ENCODE measurements around the gene MTOR. TPM values are rescaled to one million over a fixed set of nuclear protein-coding genes. Genes with fewer than 3 reads are reported as not detected.

The MTOR gene
- total and polyA plus RNA-seq, 2 donors (not counting 1 experiment from before 2014, with no cell fraction given) = 30.7 to 50.7 TPM

- Histone ChIP-seq H3K36me3 (replicated peaks in 1 of 2; ENCODE audit: control extremely low read depth in 1 of 2, control insufficient read depth in 1 of 2, extremely low read depth in 1 of 2, insufficient read depth in 2 of 2, low read length in 1 of 2) (peaks cover 12 to 82% of the 10 kb centered on the region in 2 experiments), H4K20me1 (ENCODE audit: control insufficient read depth, insufficient read depth, low read length, poor library complexity, severe bottlenecking) (no peaks in the 10 kb centered on the region), H3K79me2 (ENCODE audit: control insufficient read depth, insufficient read depth, low read length) (no peaks in the 10 kb centered on the region), H3K4me1 (ENCODE audit: control insufficient read depth in 2 of 2, insufficient read depth in 2 of 2, low read length in 2 of 2) (no peaks in the 10 kb centered on the region), H3K9me3 (ENCODE audit: control extremely low read depth in 1 of 3, control insufficient read depth in 2 of 3, insufficient read depth in 1 of 3, low read length in 2 of 3) (no peaks in the 10 kb centered on the region), H3K27me3 (replicated peaks in 1 of 4; ENCODE audit: control extremely low read depth in 1 of 4, control insufficient read depth in 3 of 4, insufficient read depth in 4 of 4, low read length in 3 of 4) (no peaks in the 10 kb centered on the region), H2AFZ (ENCODE audit: insufficient read depth, low read depth, low read length, poor library complexity, severe bottlenecking) (no peak overlapping the region), H3K4me2 (replicated peaks; ENCODE audit: low read depth, low read length, poor library complexity, severe bottlenecking) (no peak overlapping the region), H3K27ac (ENCODE audit: low read length in 2 of 2) (no peak overlapping the region), H3K4me3 (ENCODE audit: control extremely low read depth in 1 of 5, extremely low read depth in 1 of 5, insufficient read depth in 1 of 5, low read depth in 2 of 5, low read length in 4 of 5) (no peak overlapping the region), H3K9ac (ENCODE audit: low read length) (no peak overlapping the region)
- Mint-ChIP-seq H3K27ac (no peak overlapping the region), H3K4me3 (no peak overlapping the region), H3K9me3 (ENCODE audit: insufficient read depth) (no peaks in the 10 kb centered on the region), H3K4me1 (no peaks in the 10 kb centered on the region), H3K27me3 (no peaks in the 10 kb centered on the region)
- ChIA-PET POLR2A (no interaction called here), CTCF (interaction anchor here (1.2 kb wide), 2 partner anchors 88 to 89 kb away, joined by 3 to 6 read pairs; no protein-coding TSS in a partner anchor)
- DNase-seq = no peak
- no peak for TF ChIP-seq CTCF (IDR thresholded peaks at IDR 0.05)
- no CpG with 5 or more reads among the region's 5 CpGs for WGBS (ENCODE audit: insufficient coverage)
- no peak for ATAC-seq (ENCODE audit: low read depth)
- intact Hi-C loops (cut with micrococcal nuclease) = no loop called here
Observed at GRCh38 chr1:11125931-11126330, 136.4 kb downstream of the MTOR start.

- no peaks in the 10 kb centered on the region for H3K4me1 ChIP-seq (ENCODE audit: control insufficient read depth in 2 of 2, insufficient read depth in 2 of 2, low read length in 2 of 2)
- Mint-ChIP-seq H3K27ac (no peak overlapping the region), H3K9me3 (ENCODE audit: insufficient read depth) (no peaks in the 10 kb centered on the region), H3K27me3 (no peaks in the 10 kb centered on the region), H3K4me1 (no peaks in the 10 kb centered on the region), H3K4me3 (no peak overlapping the region)
- ATAC-seq (ENCODE audit: low read depth) = no peak
- intact Hi-C loops (cut with micrococcal nuclease) = no loop called here
- no peaks in the 10 kb centered on the region for H3K27me3 ChIP-seq (replicated peaks in 1 of 4; ENCODE audit: control extremely low read depth in 1 of 4, control insufficient read depth in 3 of 4, insufficient read depth in 4 of 4, low read length in 3 of 4)
- WGBS (ENCODE audit: insufficient coverage) = no CpG with 5 or more reads among the region's 3 CpGs
- H3K9ac ChIP-seq (ENCODE audit: low read length) = no peak overlapping the region
- no peaks in the 10 kb centered on the region for H3K9me3 ChIP-seq (ENCODE audit: control extremely low read depth in 1 of 3, control insufficient read depth in 2 of 3, insufficient read depth in 1 of 3, low read length in 2 of 3)
- POLR2A ChIA-PET = no interaction called here
- no peaks in the 10 kb centered on the region for H3K79me2 ChIP-seq (ENCODE audit: control insufficient read depth, insufficient read depth, low read length)
- CTCF ChIA-PET = interaction anchor here (1.2 kb wide), 1 partner anchor 87 kb away, joined by 6 read pairs; no protein-coding TSS in a partner anchor
- no peaks in the 10 kb centered on the region for H4K20me1 ChIP-seq (ENCODE audit: control insufficient read depth, insufficient read depth, low read length, poor library complexity, severe bottlenecking)
- H3K4me2 ChIP-seq (replicated peaks; ENCODE audit: low read depth, low read length, poor library complexity, severe bottlenecking) = no peak overlapping the region
- H3K36me3 ChIP-seq (replicated peaks in 1 of 2; ENCODE audit: control extremely low read depth in 1 of 2, control insufficient read depth in 1 of 2, extremely low read depth in 1 of 2, insufficient read depth in 2 of 2, low read length in 1 of 2) = peaks cover 12 to 75% of the 10 kb centered on the region in 2 experiments
- TF ChIP-seq CTCF (IDR thresholded peaks at IDR 0.05) (no peak), EZH2 (IDR thresholded peaks at IDR 0.05; ENCODE audit: borderline replicate concordance, insufficient read depth, low read depth, low read length, poor library complexity, severe bottlenecking) (no peak)
- no peak for DNase-seq
- no peak overlapping the region for H3K4me3 ChIP-seq (ENCODE audit: control extremely low read depth in 1 of 5, extremely low read depth in 1 of 5, insufficient read depth in 1 of 5, low read depth in 2 of 5, low read length in 4 of 5)
- no peak overlapping the region for H2AFZ ChIP-seq (ENCODE audit: insufficient read depth, low read depth, low read length, poor library complexity, severe bottlenecking)
- no peak overlapping the region for H3K27ac ChIP-seq (ENCODE audit: low read length in 2 of 2)
Observed at GRCh38 chr1:11124965-11125364, 137.4 kb downstream of the MTOR start.
